Right cardiac atrium (tissue), 5 donors: ENCODE results near the gene CHRM2. TPM values are rescaled to one million over a fixed set of nuclear protein-coding genes. Genes with fewer than 3 reads are reported as not detected.

Source experiments
- ATAC-seq, 2 donors: fragments of 200-7000 bp; cut with Tn5 transposase; one replicate each; pipeline versions ENCODE4 v1.8.0 to v1.9.1; 2020; ENCODE audit warnings: moderate library complexity in 2 of 2, mild to moderate bottlenecking in 1 of 2
- DNase-seq, 3 donors: peaks; one replicate each; pipeline ENCODE4 v3.0.0-alpha.2; 2020
- H3K27ac ChIP-seq: one replicate; pipeline ENCODE4 v1.5.1; 2013; ENCODE audit warnings: mild to moderate bottlenecking, low read length, control low read depth, moderate library complexity
- H3K27me3 ChIP-seq: one replicate; pipeline ENCODE4 v1.6.1; 2013; ENCODE audit not compliant: control insufficient read depth, insufficient read depth
- H3K4me1 ChIP-seq: one replicate; pipeline ENCODE4 v1.6.1; 2013; ENCODE audit warnings: low read length; ENCODE audit not compliant: control insufficient read depth, insufficient read depth
- H3K4me3 ChIP-seq: one replicate; pipeline ENCODE4 v1.5.1; 2013; ENCODE audit warnings: low read length, control low read depth
- H3K9me3 ChIP-seq: one replicate; pipeline ENCODE4 v1.6.1; 2013; ENCODE audit warnings: low read length; ENCODE audit not compliant: control insufficient read depth
- WGBS: extraction: QIAGEN DNeasy Blood & Tissue Kit; methylation state at CpG from one replicate; pipeline ENCODE4 v1.1.7; 2013; 5-methylcytosine and 5-hydroxymethylcytosine counted together
- intact Hi-C, 4 donors: fragments of 100-400 bp; cut with DNase I; formaldehyde crosslinking; loops; one replicate each; pipeline versions ENCODE4 v1.11.0 to v1.14.0; 2022 to 2023
- polyA plus RNA-seq: library from polyadenylated mRNA; stranded (reverse); fragments of 200-250 nt; gene quantifications from one replicate; pipeline ENCODE4 v1.2.3, GENCODE V29; 2013
- total RNA-seq, 4 donors: library from RNA; stranded (reverse); fragmentation: NEBNext Ultra II Directional; extraction: Animal tissue kit (Norgen Biotek cat#: 25700); gene quantifications; one replicate each; pipeline ENCODE4 v1.2.1, GENCODE V29; 2021
- donor health status: healthy with polysubstance abuse.
- donor health status: DM: no; HTN: yes; CAD: no.
- donor health status: DM: no; HTN: no; CAD: no.
- donor health status: DM: no; HTN: yes; CAD: no; lungs with severe emphysema.
- donor health status: DM: yes; HTN: yes; CAD: no.

CHRM2 gene
- total and polyA plus RNA-seq, 5 donors = 38.1 to 140 (median 91.8) TPM

DNA sequence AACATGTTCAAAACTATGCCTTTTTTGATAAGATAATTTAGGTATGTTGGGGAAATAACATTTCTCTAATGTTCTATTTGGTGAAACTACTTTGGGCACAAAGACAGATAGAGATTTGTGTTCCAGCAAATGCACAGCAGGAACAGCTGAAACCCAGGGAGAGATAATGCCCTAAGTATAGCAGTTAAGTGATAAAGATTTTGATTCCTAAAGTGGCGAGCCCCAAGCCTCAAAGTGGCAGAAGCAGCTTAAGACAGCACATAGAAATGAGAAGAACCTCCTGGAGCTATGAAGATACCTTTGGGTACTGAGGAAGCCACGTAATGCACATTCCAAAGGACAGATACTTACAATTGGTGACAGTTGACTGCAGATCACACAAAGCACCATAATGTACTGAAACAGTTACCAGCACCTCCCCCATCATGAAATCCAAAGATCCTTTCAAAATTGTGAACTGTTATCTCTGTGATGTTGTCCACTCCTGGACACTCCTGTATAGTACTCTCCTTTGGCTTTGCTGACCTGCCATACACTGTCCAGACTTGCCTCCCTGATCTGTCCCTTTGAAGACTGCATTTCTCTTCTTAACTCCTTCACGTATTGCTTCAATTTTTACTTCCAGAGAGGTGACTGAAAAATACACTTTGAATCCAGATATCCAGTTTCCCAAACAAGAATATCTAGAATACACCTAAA, 62.9 kb downstream of the CHRM2 start:
- ATAC-seq (peak in 1 of 2 donors; percentile 31), DNase-seq (no peak)
- no peaks in the 10 kb centered on the region for H3K27me3 ChIP-seq
- H3K27ac ChIP-seq = peak overlapping the region; percentile 64
- intact Hi-C loops = no loop called here
- peaks cover 1% of the 10 kb centered on the region for H3K4me1 ChIP-seq
- H3K9me3 ChIP-seq = no peaks in the 10 kb centered on the region
- WGBS = 57% methylated on average over 3 of the region's 3 CpGs
- no peak overlapping the region for H3K4me3 ChIP-seq

DNA sequence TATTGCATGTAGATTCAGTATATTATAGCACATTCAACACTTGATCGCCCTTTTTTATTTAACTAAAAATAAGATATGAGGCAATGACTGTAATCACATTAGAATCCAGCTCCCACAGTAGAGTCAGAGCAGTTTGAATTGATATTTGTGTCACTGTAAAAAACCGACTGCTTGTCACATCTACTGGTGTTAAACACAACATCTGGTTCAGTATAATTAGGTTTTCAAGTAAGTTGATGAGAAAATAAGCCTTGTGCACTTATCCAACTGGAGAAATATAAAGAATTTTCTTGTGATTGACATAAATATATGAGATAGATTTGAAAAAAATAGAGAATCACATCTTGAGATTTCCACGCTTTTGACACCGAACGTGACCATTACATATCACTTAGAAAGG, 69.0 kb downstream of the CHRM2 start:
- 75% methylated on average over 5 of the region's 5 CpGs for WGBS
- Histone ChIP-seq H3K27ac (no peak overlapping the region), H3K4me1 (no peaks in the 10 kb centered on the region), H3K4me3 (no peak overlapping the region), H3K9me3 (no peaks in the 10 kb centered on the region), H3K27me3 (no peaks in the 10 kb centered on the region)
- intact Hi-C loops = no loop called here
- DNase-seq (no peak), ATAC-seq (no peak)

DNA sequence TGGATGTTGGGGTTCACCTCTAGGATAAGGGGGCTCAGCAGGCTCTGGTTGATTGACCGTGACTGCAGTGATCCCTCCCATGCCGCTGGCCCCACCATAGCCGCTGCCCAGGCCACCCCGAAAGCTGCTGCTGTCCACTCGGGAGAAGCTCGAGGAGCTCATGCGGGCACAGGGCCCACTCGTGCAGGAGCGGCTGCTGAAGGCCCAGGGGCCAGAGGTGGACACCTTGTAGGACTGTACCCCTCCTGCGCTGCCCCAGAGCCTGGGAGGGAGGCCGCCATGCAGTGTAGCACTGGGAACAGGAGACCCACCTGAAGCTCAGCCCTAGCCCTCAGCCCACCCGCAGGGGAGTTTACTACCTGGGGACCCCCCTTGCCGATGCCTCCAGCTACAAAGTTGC, 70.0 kb downstream of the CHRM2 start:
- H3K9me3 ChIP-seq = no peaks in the 10 kb centered on the region
- H3K4me3 ChIP-seq = no peak overlapping the region
- WGBS = 86% methylated on average over 13 of the region's 13 CpGs
- peak; percentile 26 to 44 for ATAC-seq
- H3K27ac ChIP-seq = no peak overlapping the region
- peaks cover 2% of the 10 kb centered on the region for H3K4me1 ChIP-seq
- no peaks in the 10 kb centered on the region for H3K27me3 ChIP-seq
- intact Hi-C loops = no loop called here
- DNase-seq = peak in 2 of 3 donors; percentile 47 to 56

DNA sequence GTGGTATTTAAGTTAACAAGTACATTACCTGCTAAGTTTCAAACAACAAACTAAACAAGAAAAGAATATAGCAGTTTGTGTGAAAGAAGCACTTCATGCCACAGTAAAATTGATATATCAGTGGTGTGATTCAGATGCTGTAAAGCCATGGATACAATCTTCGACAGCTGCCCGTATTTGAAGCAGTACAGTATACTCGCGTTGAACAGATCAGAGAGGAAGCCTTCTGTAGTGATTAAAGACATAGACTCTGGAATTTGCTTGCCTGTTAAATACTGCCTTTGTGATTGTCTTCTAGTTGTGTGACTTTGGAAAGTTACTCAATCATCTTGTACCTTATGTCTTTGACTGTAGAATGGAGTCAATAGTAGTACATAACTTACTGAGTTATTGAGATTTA, 71.7 kb downstream of the CHRM2 start:
- H3K27me3 ChIP-seq = no peaks in the 10 kb centered on the region
- WGBS = 57% methylated on average over 4 of the region's 4 CpGs
- H3K9me3 ChIP-seq = no peaks in the 10 kb centered on the region
- DNase-seq (no peak), ATAC-seq (no peak)
- intact Hi-C loops = no loop called here
- peaks cover 2% of the 10 kb centered on the region for H3K4me1 ChIP-seq
- H3K27ac ChIP-seq = no peak overlapping the region
- H3K4me3 ChIP-seq = no peak overlapping the region

DNA sequence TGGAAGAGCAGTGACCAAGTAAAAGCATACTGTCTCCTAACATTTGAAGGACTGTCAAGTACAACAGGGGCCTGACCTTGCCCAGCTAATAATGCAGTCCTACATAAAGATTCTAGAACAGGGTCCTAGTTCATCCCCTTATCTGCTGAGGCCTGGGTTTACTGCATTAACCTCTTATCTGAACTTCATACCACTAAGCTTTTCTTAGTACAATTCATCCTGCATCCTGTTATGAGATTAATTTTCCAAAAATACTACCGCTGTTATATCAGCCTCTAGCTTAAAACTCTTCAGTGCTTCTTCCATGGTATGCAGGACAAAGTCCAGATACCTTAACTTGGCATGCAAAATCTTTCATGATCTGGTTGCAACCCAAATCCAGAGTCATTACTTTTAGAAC, 72.5 kb downstream of the CHRM2 start:
- WGBS = 36% methylated on average over 1 of the region's 1 CpG
- ATAC-seq (peak in 1 of 2 donors; percentile 14), DNase-seq (no peak)
- H3K4me1 ChIP-seq = peaks cover 2% of the 10 kb centered on the region
- intact Hi-C loops = no loop called here
- H3K4me3 ChIP-seq = no peak overlapping the region
- H3K27ac ChIP-seq = peak overlapping the region; percentile 74
- H3K9me3 ChIP-seq = no peaks in the 10 kb centered on the region
- no peaks in the 10 kb centered on the region for H3K27me3 ChIP-seq

DNA sequence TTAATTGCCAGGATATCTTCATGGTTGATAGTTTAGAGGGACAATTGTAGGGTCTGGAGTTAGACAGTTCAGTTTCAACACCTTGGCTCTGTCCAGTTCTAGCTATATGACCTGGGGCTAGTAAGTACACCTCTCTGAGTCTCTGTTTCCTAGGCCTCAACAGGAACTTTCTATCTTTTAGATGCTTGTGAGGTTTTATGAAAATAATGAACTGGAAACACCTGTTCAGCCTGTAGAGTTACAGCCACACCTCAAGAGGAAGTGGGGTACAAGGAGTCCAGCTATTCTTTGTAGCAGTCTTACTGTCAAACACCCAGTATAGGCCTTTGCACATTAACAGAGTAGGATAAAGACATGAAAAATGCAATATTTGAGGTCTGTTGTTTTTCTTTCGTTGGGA, 73.4 kb downstream of the CHRM2 start:
- Histone ChIP-seq H3K27me3 (no peaks in the 10 kb centered on the region), H3K4me1 (peaks cover 2% of the 10 kb centered on the region), H3K4me3 (no peak overlapping the region), H3K27ac (peak overlapping the region; percentile 42), H3K9me3 (no peaks in the 10 kb centered on the region)
- intact Hi-C loops = no loop called here
- no peak for ATAC-seq
- WGBS = 60% methylated on average over 1 of the region's 1 CpG
- DNase-seq = no peak

DNA sequence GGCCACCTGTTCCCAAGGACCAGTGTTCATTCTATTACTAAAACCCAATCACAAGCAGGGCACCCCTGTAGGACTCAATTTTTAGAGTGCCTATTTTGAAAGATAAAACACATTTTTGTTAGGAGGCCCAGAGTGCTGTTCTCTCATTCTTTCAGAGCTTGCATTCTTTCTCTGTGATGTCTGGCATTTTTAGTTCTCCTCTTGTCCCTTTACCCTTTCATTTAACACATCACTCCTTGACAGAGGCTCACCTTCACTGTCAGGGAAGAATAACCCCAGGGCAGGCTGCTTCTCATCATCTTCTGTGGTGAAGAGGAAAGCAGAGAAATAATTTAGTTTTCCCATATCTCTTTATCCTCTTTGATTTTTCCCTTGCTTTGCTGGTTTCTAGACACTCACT, 73.9 kb downstream of the CHRM2 start:
- ATAC-seq (no peak), DNase-seq (no peak)
- H3K4me1 ChIP-seq = peaks cover 2% of the 10 kb centered on the region
- intact Hi-C loops = no loop called here
- no peaks in the 10 kb centered on the region for H3K27me3 ChIP-seq
- no peak overlapping the region for H3K4me3 ChIP-seq
- no peaks in the 10 kb centered on the region for H3K9me3 ChIP-seq
- H3K27ac ChIP-seq = peak overlapping the region; percentile 42

DNA sequence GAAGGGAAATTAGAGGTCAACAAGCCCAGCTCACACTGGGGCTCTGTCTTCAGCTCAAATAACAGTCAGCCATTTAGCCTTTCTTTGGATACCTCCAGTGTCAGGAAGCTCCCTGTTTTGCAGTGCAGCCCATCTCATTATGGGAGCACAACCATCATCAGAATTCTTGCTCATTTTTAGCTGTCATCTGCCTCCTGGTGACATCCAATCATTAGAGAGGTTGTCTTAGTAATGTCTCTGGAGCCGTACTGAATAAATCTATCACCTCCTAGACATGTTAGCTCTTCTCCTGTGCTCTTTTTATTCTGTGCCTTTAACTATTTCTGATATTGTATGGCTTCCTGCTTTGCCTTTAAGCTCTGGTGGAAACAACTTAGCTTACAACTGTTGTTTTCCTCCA, 74.5 kb downstream of the CHRM2 start:
- no peaks in the 10 kb centered on the region for H3K27me3 ChIP-seq
- WGBS = 52% methylated on average over 1 of the region's 1 CpG
- H3K4me1 ChIP-seq = peaks cover 4% of the 10 kb centered on the region
- no peaks in the 10 kb centered on the region for H3K9me3 ChIP-seq
- intact Hi-C loops = no loop called here
- H3K4me3 ChIP-seq = no peak overlapping the region
- peak overlapping the region; percentile 84 for H3K27ac ChIP-seq
- DNase-seq = no peak
- ATAC-seq = no peak

DNA sequence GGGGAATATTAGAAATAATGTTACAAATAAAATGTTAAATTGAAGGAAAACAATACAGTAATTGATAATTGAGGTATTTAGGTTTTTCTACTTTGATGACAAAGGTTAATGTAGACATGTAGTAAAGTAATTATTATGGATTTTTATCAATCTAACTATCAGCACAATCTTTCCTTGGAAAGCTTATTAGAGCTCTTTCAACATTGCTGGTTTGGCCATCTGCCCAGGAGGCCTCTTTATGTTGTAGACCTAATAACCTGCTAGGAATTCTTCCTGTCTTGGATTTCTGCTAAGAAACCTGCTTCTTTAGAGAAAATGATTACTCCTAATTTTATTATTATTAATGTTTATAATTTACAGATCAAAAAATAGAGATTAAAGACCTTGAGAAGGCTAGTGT, 78.9 kb downstream of the CHRM2 start:
- Histone ChIP-seq H3K27me3 (no peaks in the 10 kb centered on the region), H3K9me3 (no peaks in the 10 kb centered on the region), H3K4me1 (peaks cover 6% of the 10 kb centered on the region), H3K4me3 (no peak overlapping the region), H3K27ac (no peak overlapping the region)
- DNase-seq (no peak), ATAC-seq (no peak)
- intact Hi-C loops = no loop called here

DNA sequence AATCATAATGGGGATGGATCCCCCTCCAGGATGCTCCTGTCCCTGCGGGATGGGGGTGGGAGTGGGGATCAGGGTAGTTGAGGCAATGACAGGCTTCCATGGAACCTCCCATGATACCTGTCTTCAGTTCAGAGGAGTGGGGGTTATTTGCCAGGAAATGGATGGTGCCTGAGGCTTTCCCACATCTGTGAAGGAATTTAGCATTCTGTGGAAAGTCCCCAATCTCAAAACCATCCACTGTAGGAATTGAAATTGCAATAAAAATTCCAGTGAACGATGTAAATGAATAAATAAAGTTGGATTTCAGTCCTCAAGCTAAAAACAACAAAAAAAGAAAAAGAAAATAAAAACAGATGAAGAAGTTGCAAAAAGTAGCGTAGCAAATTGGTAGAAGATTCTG, 81.9 kb downstream of the CHRM2 start:
- intact Hi-C loops = no loop called here
- H3K27ac ChIP-seq = no peak overlapping the region
- H3K9me3 ChIP-seq = no peaks in the 10 kb centered on the region
- DNase-seq (no peak), ATAC-seq (no peak)
- 87% methylated on average over 3 of the region's 3 CpGs for WGBS
- H3K4me1 ChIP-seq = peaks cover 4% of the 10 kb centered on the region
- H3K4me3 ChIP-seq = no peak overlapping the region
- H3K27me3 ChIP-seq = no peaks in the 10 kb centered on the region

DNA sequence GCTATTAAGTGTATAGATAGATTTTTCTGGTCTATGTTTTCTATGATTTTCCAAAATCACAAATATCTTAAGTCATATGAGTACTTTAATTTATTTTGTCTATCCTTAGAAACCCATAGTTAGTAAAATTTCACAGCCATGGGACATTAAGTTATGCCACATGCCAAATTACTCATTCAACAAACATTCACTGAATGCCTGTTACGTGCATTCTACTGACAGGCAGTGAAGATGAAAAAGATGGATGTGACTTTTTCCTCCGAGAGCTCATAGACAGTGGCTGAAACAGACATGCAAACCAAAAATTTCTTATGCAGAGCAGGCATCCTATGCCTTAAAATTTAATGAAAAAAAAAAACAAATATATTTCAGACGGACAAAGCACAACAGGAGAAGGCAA, 84.9 kb downstream of the CHRM2 start:
- H3K4me1 ChIP-seq = peaks cover 6% of the 10 kb centered on the region
- intact Hi-C loops = no loop called here

DNA sequence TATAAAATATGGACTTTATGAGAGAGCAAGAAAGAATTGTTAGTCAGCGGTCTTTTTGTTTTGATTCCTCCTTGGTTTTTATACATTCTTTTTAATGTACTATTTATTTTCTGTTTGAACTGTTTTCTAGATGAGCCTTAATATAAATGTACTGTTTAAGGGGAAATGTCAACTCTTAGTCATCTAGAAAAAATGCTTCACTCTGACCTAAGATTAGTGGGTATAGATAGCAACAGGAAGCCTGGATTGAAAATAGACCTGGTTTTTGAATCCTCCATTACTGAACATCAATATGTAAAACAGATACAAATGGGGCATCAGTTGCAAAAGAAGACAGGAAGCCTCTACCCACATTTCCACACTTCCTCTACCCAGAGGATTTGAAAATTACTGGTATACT, 87.8 kb downstream of the CHRM2 start:
- Histone ChIP-seq H3K4me1 (peaks cover 4% of the 10 kb centered on the region), H3K27me3 (no peaks in the 10 kb centered on the region), H3K4me3 (no peak overlapping the region), H3K27ac (no peak overlapping the region), H3K9me3 (no peaks in the 10 kb centered on the region)
- WGBS = 73% methylated on average over 1 of the region's 1 CpG
- DNase-seq = no peak
- ATAC-seq = no peak
- intact Hi-C loops = no loop called here

More for the DNA sequence above, 84.9 kb downstream of the CHRM2 start:
- Histone ChIP-seq H3K4me3 (no peak overlapping the region), H3K27me3 (no peaks in the 10 kb centered on the region), H3K27ac (peak overlapping the region; percentile 12), H3K9me3 (no peaks in the 10 kb centered on the region)
- no peak for DNase-seq
- WGBS = 72% methylated on average over 3 of the region's 3 CpGs
- no peak for ATAC-seq
